CD4-positive, alpha-beta T cell treated with Interleukin-6 for 4 hours (primary cell): ENCODE results near the gene DPP10.
"Not testable (repeated sequence)": the region's sequence is repeated elsewhere in the genome, so short reads cannot be mapped to it uniquely, and the experiment has no call there.

Experiments
- DNase-seq: peaks from one replicate; pipeline ENCODE4 v3.0.0-alpha.2; 2020; ENCODE audit warnings: mixed read lengths

The DPP10 gene

GRCh38 chr2:114442510-114442909 is at the start of gene DPP10:
Gene DPP10, plus strand, starts transcription at chr2:114442641.
- no peak for DNase-seq

DNA sequence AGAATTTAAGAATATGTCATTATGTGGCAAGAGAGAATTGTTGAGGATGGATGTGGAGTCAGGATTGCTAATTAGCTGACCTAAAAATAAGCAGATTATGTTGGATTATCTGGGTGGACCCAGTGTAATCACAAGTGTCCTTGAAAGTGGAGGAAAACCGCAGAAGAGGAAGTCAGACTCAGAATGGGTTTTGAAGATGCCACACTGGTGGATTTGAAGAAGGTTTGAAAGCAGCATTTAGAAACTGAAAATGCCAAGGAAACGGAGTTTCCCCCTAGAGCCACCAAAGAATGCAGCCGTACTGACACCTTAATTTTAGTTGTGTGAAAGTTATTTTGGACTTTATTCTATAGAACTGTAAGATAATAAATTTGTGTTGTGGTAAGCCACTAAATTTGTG is 41.6 kb upstream of the DPP10 start:
- no peak for DNase-seq

GRCh38 chr2:114405247-114406116 is 37.0 kb upstream of the DPP10 start:
- no peak for DNase-seq

DNA sequence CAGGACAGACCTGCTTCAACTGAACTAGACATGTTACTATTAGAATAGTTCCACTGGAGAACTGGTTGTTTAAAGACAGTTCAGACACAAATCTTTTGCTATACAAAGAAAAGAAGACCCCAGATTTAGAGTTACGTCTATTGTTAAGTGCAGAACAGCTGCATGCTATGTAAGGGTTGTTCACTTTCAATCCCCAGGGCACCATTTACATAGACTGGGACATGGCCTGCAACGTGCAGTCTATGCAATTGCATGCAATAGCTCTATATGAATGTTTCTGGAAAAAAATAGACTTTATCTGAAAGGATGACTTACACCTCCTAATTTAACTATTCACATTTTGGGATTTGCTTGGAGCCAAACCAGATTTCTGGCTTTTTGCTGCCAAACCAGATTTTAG is 36.1 kb upstream of the DPP10 start:
- DNase-seq, result no peak

DNA sequence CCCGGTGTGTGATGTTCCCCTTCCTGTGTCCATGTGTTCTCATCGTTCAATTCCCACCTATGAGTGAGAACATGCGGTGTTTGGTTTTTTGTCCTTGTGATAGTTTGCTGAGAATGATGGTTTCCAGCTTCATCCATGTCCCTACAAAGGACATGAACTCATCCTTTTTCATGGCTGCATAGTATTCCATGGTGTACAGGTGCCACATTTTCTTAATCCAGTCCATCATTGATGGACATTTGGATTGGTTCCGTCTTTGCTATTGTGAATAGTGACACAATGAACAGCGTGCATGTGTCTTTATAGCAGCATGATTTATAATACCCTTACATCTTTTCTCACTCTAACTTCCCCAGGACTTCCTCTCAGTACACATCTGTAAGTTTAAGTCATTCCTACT is 35.1 kb upstream of the DPP10 start:
- not testable (repeated sequence) for DNase-seq

DNA sequence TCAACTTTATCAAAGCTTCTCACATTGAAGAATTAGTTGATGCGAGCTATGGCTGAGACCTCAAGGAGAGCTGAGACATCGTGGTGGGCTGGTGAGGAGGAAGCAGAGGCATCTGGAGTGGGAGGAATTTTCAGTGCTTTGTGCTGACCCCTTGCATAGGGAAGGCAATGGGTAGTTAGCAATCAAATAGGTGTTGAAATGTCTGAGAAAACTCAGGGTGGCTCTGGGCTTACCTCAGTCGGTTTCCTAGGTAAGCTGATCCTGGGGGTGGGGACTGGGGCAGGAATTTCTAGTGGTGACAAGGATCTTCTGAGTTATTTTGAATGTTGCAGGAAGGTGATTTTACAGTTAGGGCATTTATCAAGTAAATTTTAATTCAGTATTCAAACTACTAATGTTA is 20.7 kb upstream of the DPP10 start:
- DNase-seq, result no peak

DNA sequence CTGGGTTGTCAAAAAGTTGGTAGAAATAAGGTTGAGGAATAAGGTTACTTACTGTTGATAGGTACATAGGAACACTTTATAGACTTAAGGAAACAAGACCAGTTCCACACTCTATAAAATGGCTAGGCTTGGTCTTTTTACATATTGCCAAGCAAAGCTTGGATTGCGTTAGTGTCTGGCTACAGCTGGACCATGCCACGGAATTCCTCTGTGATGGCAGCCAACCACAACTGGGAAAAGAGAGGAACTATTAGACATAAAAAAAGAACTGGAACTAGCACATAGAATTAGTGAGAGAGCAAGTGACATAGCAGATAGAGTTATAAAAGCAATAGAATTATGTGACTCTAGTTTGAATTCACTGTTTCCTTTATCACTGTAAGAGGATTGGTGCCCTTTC is 17.7 kb upstream of the DPP10 start:
- no peak for DNase-seq

DNA sequence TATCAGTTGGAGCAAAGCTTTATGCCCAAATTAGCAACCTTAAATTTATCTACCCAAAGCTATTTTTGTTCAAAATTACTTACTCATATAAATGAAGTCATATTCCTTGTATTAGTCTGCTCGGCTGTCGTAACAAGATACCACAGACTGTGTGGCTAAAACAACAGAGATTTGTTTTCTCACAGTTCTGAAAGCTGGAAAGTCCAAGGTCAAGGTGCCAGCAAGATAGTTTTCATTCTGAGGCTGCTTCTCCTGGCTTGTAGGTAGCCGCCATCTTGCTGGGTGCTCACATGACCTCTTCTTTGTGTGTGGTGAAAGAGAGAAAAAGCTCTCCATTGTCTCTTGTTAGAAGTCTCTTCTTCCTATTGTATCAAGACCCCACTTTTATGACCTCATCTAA is 15.7 kb upstream of the DPP10 start:
- no peak for DNase-seq

- DNase-seq, result no peak
Measured at GRCh38 chr2:114436329-114436728, 6.1 kb upstream of the DPP10 start.

- no peak for DNase-seq
Measured at GRCh38 chr2:114446571-114446970, 4.1 kb downstream of the DPP10 start.

DNA sequence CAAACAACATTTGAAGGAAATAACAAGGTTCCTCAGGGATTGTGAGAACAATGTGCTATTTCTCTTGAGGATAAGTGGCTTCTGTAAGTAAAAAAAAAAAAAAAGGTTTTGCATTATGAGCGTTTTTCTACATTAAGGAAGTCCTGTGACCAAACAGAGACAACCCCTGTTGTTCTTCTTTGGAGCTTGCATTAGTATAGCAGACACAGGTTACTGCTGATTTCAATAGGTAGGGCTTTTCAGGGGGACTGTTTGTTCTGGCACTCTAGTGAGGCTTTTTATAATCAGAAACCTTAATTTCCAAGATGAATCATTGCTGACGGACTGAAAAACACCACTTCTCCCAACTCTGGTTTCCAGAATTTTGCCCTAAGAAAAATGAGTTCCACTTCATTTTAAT is 8.2 kb downstream of the DPP10 start:
- DNase-seq, result no peak

- no peak for DNase-seq
Measured at GRCh38 chr2:114456566-114456965, 14.1 kb downstream of the DPP10 start.

DNA sequence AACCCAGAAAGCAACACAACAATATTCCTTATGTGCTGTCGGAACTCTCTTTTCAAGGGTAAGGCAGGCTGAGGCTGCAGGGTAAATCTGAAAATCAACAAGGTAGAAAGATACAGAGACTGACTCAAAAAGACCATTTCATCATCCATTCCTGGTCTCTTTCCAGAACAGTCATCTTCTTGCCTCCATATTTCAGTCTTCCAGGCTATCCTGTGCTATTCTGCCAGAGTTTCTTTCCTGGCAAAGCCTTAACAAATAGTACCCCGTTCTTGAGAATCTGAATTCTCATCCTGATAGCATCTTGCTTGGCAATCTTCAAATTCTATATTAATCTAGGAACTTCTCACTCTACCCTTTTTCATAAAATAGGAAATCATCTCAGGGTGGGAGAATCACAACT is 15.5 kb downstream of the DPP10 start:
- DNase-seq, result no peak

- DNase-seq, result no peak
Measured at GRCh38 chr2:114461116-114461515, 18.7 kb downstream of the DPP10 start.

GRCh38 chr2:114464961-114465706 is 22.7 kb downstream of the DPP10 start:
- DNase-seq, result no peak

DNA sequence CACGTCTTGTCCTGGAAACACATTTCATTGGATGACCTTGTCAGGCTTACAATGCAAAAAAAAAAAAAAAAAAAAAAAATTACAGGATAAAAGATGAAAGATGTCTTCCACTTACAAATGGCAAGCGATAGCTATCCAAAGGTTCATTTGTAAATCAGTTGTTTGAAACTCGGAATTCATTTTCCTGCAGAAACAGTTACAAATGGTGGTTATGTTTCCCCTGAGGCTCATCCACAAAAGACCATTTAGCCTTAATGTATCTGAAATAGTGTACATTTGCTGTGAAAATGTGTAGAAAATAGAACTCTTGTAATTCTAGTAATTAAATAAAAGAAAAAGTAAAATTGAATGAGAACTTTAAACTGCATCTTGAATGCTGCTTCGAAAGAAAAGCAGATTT is 25.9 kb downstream of the DPP10 start:
- DNase-seq, result no peak

GRCh38 chr2:114472246-114472645 is 29.8 kb downstream of the DPP10 start:
- DNase-seq, result no peak

DNA sequence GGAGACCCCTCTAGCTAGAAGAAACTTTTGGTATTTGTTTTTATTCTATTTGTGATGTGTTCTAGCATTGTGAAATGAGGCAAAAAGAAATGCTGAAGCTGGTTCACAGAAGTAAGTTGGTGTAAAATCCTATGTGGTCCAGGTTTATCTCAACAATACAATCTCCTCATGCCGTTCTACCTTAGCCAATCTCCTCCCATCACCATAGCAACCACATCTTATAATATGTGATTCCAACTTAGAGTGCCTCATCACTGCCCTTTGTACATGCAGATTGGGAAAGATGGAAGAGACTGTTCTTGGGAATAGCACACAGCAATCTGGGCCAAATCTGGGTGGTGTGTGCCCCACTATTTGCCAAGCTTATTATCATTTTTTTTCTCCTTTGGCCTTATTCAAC is 30.3 kb downstream of the DPP10 start:
- no peak for DNase-seq

DNA sequence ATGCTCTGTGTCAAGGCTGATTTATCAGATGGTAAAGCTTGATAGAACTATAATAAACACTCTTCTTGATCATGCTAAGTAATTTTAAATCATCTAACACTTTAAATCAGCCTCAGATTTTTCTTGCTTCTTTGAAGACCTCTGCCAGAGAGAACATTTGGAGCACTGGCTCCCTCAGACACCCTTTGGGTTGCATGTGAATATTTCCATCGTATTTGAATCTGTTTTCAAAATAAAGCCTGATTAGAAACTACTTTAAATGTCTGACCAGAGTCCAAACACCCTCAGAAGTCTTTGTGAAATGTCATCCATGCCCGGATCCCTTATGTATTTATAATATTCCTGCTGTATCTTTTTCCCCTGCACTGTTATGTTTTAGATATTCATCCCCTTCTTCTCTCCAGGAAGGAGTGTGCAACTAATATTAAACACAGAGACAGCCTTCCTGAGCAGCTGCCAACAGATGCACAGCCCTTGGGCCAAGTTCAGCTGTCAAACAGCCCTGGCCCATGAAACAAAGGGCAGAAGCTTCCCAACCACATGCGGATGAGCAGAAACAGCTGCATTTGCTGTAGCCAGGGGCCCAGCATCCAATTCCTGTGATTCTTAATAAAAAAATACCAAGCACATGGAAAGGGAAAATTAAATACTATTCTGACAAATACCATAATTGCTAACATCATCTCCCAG is 46.5 kb downstream of the DPP10 start:
- DNase-seq, result no peak

DNA sequence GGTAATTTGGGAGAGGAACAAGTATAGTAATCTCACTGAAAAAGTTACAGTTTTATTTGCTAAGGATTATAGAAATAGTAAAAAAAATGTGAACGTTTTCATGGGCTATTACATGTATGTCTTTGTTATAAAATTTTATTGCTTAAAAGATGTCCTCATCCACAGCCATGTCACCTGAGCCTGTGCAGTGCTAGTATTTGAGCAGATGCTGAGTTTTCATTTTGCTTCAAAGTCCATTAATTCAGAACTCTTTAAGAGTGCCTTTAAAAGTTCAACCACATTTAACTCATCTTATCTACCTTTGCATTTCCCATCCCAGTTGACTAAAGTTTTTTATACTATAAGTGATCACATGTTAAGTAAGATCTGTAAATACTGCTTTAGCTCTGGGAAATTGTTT is 52.6 kb downstream of the DPP10 start:
- no peak for DNase-seq

- no peak for DNase-seq
Measured at GRCh38 chr2:114496959-114497358, 54.5 kb downstream of the DPP10 start.

GRCh38 chr2:114499101-114499500 is 56.7 kb downstream of the DPP10 start:
- no peak for DNase-seq

DNA sequence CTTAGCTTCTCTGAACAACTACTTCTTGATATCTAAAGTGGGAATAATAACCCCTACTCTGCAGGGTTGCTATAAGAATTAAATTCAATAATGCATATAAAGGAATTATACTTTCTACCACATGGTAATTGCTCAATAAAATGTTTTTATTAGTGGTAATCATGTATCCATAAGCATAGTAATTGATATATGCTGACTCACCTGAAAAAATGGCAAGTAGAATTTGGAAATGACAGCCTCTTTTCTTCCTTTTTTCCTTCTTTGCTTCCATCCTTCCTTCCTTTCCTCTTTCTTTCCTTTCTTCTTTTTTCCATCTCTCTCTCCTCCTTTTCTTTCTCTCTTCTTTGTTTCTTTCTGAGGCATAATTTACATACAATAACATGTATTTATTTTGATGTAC is 65.3 kb downstream of the DPP10 start:
- no peak for DNase-seq

DNA sequence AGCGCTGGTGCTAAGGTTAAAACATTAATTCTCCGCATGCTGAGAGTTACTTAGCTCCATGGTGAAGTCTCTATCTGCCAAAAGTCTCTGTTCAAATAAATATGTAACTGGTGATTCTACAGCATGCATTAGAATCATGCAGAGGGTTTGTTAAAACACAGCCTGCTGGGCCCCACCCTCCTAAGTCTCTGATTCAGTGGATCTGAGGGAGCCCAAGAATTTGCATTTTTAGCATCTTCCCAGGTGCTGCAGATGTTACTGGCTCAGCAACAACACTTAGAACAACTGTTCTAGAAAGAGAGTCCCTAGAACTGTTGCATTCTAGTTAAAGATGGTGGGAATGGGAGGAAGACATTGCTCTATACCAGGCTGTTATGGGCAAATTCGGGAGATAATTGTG is 73.4 kb downstream of the DPP10 start:
- DNase-seq, result no peak
